ENCODE results near the gene PRAME.

The PRAME gene

GRCh38 chr22:22546490-22546889 lies 12.6 kb downstream of the PRAME start:
- TF ChIP-seq EGR1 (IDR thresholded peaks at IDR 0.05) (no peak), RAD21 (IDR thresholded peaks at IDR 0.05; ENCODE audit: low read depth) (no peak), ZBTB7A (IDR thresholded peaks at IDR 0.05; ENCODE audit: low read depth) (no peak), EP300 (IDR thresholded peaks at IDR 0.05; ENCODE audit: borderline replicate concordance) (no peak), USF1 (IDR thresholded peaks at IDR 0.05) (no peak), MAX (IDR thresholded peaks at IDR 0.05) (no peak), TAF1 (IDR thresholded peaks at IDR 0.05; ENCODE audit: low read depth) (no peak), REST (IDR thresholded peaks at IDR 0.05; ENCODE audit: low read depth) (no peak), CEBPB (IDR thresholded peaks at IDR 0.05) (no peak)

GRCh38 chr22:22545084-22545483 lies 14.0 kb downstream of the PRAME start:
- no peak for TF ChIP-seq USF1 (IDR thresholded peaks at IDR 0.05)
- no peak for TF ChIP-seq FOXM1 (IDR thresholded peaks at IDR 0.05; ENCODE audit: borderline replicate concordance, low read depth)
- no peak for TF ChIP-seq REST (IDR thresholded peaks at IDR 0.05; ENCODE audit: low read depth)
- TF ChIP-seq CREB1 (IDR thresholded peaks at IDR 0.05; ENCODE audit: low read depth) = no peak
- no peak for TF ChIP-seq TEAD4 (IDR thresholded peaks at IDR 0.05)
- TF ChIP-seq EP300 (IDR thresholded peaks at IDR 0.05; ENCODE audit: borderline replicate concordance) = no peak
- TF ChIP-seq TCF12 (IDR thresholded peaks at IDR 0.05; ENCODE audit: low read depth) = no peak

- TF ChIP-seq CREB1 (IDR thresholded peaks at IDR 0.05; ENCODE audit: low read depth) (no peak), TAF1 (IDR thresholded peaks at IDR 0.05; ENCODE audit: low read depth) (no peak), EGR1 (IDR thresholded peaks at IDR 0.05) (no peak), ZBTB7A (IDR thresholded peaks at IDR 0.05; ENCODE audit: low read depth) (no peak), EP300 (IDR thresholded peaks at IDR 0.05; ENCODE audit: borderline replicate concordance) (no peak), MAX (IDR thresholded peaks at IDR 0.05) (no peak), REST (IDR thresholded peaks at IDR 0.05; ENCODE audit: low read depth) (no peak), NFIC (IDR thresholded peaks at IDR 0.05) (no peak), USF1 (IDR thresholded peaks at IDR 0.05) (no peak)
Observed at GRCh38 chr22:22538226-22538989, 20.7 kb downstream of the PRAME start.

- TF ChIP-seq CREB1 (IDR thresholded peaks at IDR 0.05; ENCODE audit: low read depth) (no peak), EP300 (IDR thresholded peaks at IDR 0.05; ENCODE audit: borderline replicate concordance) (no peak), YY1 (IDR thresholded peaks at IDR 0.05; ENCODE audit: low read depth) (no peak), EGR1 (IDR thresholded peaks at IDR 0.05) (no peak), ZBTB7A (IDR thresholded peaks at IDR 0.05; ENCODE audit: low read depth) (no peak), RAD21 (IDR thresholded peaks at IDR 0.05; ENCODE audit: low read depth) (no peak), NFIC (IDR thresholded peaks at IDR 0.05) (no peak), REST (IDR thresholded peaks at IDR 0.05; ENCODE audit: low read depth) (no peak), TAF1 (IDR thresholded peaks at IDR 0.05; ENCODE audit: low read depth) (no peak), FOXM1 (IDR thresholded peaks at IDR 0.05; ENCODE audit: borderline replicate concordance, low read depth) (no peak), TEAD4 (IDR thresholded peaks at IDR 0.05) (no peak), MAX (IDR thresholded peaks at IDR 0.05) (no peak), CEBPB (IDR thresholded peaks at IDR 0.05) (no peak), USF1 (IDR thresholded peaks at IDR 0.05) (no peak), TCF12 (IDR thresholded peaks at IDR 0.05; ENCODE audit: low read depth) (no peak)
Observed at GRCh38 chr22:22536916-22537315, 22.1 kb downstream of the PRAME start.

All from Ishikawa (cell line).